GM19240 (cell line): Measurements from ENCODE around the gene ADGRG2.
"Not testable (repeated sequence)": the region's sequence is repeated elsewhere in the genome, so short reads cannot be mapped to it uniquely, and the experiment has no call there.

Experiments used
- DNase-seq: peaks from one replicate; pipeline ENCODE4 v3.0.0; 2011; ENCODE audit warnings: low spot score; ENCODE audit not compliant: insufficient read length

ADGRG2 gene

GRCh38 chrX:19005909-19006308 lies 116.4 kb downstream of the ADGRG2 start:
- DNase-seq = no peak

DNA sequence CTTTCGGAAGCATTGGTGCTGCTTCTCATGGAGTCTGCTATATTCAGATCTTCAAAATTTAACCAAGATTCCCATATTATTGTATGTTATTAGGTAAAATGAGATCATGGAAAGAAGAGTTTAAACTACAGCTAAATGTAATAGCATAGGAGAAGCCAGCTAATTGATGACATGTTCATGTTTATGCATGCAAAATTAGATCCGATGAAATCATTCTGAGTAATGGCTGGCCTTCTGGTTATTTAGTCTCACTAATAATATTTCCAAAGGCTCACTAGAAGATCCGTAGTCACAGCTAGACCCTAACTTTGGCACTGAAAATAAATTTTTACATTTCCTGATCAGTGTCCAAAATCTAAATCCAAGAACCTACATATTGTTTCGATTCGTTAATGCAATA lies 118.5 kb downstream of the ADGRG2 start:
- DNase-seq = no peak

GRCh38 chrX:18998653-18999052 lies 123.6 kb downstream of the ADGRG2 start:
- DNase-seq = no peak

GRCh38 chrX:18997916-18998315 lies 124.4 kb downstream of the ADGRG2 start:
- DNase-seq = no peak

- DNase-seq = no peak
These were observed 125.7 kb downstream of the ADGRG2 start for GRCh38 chrX:18996536-18996935.

- DNase-seq = no peak
These were observed 127.0 kb downstream of the ADGRG2 start for GRCh38 chrX:18995221-18995620.

- no peak for DNase-seq
These were observed 127.6 kb downstream of the ADGRG2 start for GRCh38 chrX:18994713-18995112.

GRCh38 chrX:18992829-18993228 lies 129.4 kb downstream of the ADGRG2 start:
- DNase-seq = no peak

DNA sequence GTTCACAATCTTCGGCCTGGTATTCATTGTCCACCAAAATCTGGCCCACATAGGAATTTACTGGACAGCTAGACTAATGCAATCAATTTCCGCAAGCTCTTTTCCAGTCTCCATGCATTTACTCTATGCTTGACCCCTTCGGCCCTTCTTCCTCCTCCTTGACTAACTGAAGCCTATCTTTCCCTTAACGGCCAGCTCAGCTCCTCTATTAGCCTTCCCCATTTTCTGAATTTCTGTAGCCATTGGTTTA lies 137.2 kb downstream of the ADGRG2 start:
- DNase-seq = no peak

DNA sequence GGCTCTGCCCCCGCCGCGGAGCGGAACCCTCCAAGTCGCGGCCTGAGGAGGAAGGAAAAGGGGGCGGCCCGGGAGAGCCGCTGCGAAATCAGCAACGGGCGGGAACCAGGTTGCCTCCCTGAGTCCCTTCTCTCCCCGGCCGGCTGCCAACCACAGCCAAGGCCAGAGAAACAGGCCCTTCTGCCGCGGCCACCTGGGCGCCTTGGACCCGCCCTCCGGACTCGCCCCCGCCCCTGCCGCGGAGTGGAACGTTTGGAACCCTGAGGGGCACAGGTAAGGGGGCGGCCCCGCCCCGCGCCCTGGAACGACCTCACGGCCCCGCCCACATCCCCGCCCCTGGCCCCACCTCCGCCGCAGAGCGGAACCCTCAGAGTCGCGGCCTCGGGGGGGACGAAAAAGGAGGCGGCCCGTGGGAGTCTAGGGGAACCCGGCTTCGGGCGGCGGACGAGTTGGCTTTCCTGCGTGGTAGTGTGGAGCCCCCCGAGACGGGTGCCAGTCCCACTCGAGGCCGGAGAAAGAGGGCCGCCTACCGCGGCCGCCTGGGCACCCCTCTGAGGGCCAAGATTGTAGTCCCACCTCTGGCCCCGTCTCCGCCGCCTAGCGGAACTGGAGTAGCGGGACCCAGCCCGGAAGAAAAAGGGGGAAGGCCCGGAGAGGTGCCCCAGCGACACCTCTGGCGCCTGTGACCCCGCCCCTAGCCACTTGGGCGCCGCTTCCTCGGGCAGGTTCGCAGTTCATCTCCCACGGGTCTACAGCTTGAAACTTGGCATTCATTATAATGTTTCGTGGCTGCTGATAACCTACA lies 137.7 kb downstream of the ADGRG2 start:
- peak; percentile 61 for DNase-seq

- DNase-seq = no peak
These were observed 138.4 kb downstream of the ADGRG2 start, which contains the start of gene PHKA2 for GRCh38 chrX:18983666-18984380. TSS of gene PHKA2 (minus strand) at chrX:18984114. CDS start at chrX:18983932, 182 bp downstream.

DNA sequence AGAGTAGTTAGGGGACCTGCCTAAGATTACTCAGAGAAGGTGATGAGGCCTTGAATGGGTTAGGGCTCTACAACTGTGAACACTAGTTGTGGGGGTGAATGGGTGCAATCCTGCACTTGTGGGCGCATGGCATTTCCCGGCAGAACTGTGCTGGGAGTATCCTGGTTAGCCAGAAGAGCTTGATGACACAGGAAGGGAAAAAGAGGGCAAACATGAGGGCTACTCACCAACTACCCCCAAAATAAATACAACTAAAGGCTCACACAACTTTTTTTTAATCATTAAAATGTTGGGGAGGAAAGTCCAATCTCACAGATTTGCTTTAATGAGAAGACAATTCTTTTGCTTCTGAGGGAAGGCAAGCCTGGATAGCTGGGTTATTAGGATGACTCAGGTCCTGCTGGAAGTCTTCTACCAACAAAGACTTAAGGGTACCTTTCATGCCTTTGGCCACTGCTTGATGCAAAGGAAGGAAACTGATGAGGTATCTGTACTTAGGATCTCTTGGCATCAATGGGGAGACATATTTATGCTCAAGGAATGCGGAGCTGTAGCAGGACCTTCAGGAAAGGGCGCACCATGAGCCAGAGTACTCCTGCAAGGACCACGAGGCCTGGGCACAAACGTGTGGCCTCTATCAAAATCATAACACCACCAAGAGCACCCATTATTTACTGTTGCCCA lies 141.0 kb downstream of the ADGRG2 start:
- DNase-seq = no peak

DNA sequence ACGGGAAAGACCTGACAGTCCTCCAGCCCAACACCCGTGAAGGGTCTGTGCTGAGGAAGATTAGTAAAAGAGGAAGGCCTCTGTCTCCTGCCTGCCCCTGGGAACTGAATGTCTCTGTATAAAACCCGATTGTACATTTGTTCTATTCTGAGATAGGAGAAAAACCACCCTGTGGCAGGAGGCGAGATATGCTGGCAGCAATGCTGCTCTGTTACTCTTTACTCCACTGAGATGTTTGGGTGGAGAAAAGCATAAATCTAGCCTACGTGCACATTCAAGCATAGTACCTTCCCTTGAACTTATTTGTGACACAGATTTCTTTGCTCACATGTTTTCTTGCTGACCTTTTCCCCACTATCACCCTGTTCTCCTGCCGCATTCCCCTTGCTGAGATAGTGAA lies 142.0 kb downstream of the ADGRG2 start:
- not testable (repeated sequence) for DNase-seq

DNA sequence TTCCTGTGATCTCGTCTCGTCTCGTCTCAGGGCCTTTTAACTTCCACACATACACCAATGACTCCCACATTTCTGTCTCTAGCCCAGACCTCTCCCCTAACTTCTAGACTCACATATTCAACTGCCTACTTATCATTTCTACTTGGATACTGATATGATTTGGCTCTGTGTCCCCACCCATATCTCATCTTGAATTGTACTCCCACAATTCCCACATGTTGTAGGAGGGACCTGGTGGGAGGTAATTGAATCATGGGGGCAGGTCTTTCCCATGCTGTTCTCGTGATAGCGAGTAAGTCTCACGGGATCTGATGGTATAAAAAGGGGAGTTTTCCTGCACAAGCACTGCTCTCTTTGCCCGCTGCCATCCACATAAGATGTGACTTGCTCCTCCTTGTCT lies 147.3 kb downstream of the ADGRG2 start:
- no peak for DNase-seq

DNA sequence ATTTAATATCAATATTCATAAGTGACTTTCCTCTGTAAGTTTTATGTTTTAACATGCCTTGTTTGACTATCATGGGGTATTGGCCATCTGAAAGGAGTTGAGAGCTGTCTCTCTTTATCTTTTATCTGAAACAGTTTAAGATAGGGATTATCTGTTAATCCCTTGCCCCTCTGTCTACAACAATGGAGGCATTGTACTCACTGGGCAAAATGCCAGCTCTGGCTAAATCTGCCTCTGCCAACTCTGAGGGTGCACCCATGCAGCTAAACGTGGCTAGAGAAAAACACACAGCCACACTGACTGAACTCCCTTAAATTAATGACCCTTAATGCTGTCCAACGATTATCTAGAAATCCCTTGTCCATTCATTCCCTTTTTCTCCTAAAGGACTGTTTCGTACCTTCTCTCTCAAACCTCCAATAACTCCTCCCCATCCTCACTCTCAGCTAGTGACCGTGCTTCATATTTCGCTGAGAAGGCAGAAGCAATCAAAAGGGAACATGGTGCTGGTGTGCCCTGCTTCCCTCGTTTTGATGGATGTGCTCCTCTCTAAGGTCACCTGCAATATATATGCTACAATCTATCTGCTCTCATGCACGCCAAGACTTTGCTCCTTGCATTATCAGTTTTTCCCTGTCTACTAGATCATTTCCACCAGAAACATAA lies 148.6 kb downstream of the ADGRG2 start:
- no peak for DNase-seq

DNA sequence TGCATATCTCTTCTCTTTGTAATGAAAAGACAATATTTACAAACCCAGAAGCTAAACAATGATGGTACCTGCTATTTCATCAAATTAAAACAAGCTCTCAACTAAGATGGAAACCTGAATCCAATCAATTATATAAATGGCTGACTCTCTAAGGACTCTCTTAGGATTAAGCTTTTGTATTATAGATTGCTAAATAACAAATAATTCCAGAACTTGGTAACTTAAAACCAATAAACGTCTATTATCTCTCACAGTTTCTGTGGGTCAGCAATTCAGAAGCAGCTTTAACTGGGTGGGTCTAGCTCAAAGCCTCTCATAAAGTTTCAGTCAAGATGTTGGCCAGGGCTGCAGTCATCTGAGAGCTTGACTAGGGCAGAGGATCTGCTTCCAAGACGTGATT lies 150.8 kb downstream of the ADGRG2 start:
- no peak for DNase-seq

DNA sequence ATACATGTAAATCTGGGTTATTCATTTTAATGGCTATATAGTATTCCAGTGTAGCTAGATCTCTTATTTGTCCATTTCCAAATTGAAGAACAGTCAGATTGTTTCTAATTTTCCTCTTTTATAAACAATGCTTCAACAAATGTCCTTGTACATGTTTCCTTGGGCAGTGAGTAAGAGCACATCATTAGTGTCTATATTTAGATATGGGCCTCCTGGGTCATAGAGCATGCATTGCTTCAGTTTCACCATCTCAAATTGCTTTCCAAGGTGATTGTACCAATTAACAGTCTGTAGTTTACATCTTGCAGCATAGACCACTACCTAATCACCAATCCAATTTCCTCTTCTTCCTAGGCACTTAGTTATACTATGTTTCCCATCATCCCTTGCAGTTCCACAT lies 151.8 kb downstream of the ADGRG2 start:
- DNase-seq = no peak

DNA sequence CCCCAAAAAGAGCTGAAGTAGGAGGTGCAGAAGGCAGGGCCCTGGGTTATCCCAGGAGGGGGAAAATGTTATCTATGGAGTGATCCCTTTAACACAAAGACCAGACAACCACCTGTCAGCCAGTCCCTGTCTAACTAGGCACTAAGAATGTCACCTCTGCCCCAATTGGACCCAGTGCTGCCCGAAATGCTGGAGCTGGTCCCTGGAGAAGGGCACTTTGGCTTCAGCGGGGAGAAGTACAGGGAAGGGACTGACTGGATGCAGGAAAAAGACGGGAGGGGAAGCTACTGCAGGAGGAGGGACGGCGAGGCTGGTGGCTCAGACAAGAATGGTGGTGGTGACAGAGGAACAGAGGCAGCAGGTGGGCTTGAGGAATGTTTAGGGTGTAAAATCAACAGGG lies 155.6 kb downstream of the ADGRG2 start:
- DNase-seq = no peak

DNA sequence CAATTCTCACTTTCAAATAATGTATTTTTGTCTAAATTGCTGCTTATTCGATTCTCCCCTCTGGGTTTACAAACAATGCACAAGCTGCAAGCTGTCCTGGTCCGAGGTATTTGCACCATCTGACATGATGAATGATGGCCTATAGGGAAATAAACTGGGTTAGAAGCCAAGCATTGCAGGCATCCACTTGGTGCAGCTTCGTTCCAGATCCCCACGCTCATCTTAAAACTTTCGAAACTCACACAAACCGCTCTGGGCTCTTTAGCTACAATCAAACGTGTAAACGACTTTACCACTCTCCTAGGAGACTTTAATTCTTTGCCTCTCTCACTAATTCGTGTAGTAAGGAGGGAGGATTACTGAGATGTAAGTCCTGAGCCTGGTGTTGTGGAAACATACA lies 157.4 kb downstream of the ADGRG2 start:
- DNase-seq = no peak

GRCh38 chrX:18964026-18964425 lies 158.2 kb downstream of the ADGRG2 start:
- no peak for DNase-seq

DNA sequence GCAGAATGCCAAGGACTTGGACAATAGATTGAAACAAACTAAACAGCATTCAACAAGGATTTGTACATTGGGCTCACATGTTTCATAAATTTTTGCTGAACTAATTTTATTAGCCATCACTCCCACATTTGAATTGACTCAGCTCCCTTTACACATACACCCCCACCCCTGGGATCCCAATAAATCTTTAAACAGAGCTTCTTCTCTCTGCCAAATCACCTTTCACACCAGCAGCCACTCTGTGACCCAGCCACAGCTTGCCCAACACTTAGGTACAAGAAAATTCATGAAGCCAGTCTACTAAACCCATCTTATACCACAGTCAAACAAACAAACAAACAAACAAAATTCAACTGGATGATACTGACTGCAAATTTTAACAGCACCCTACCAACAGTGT lies 159.9 kb downstream of the ADGRG2 start:
- DNase-seq = no peak

DNA sequence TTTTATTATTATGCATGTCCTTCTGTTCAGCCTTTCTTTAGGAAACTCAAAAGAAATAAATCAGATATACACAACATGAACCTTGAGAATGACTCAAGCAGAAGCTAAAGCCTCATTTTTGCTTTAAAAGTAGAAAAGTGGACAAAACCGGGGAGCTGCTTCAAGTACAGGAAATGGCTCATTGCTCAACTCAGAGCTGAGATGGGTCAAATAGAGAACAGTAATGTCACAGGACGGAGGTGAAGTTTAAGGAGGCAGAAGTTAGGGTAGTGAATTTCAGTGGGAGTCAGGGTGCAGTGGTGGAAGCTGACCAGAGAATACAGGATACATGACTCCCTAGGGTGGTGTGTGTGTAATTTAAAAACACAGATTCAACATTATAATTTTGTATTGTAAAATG lies 160.6 kb downstream of the ADGRG2 start:
- DNase-seq = no peak
